Body of pancreas (tissue), 4 donors: ENCODE data around the gene ATXN7. TPM values are rescaled to one million over a fixed set of nuclear protein-coding genes. Genes with fewer than 3 reads are reported as not detected.

Source experiments
- ATAC-seq: fragments of 150-250 bp; one replicate; pipeline ENCODE4 v1.9.1; 2016
- DNase-seq, 4 donors: peaks; one replicate each; pipeline ENCODE4 v3.0.0-alpha.2; 2019
- H3K27ac ChIP-seq, 4 donors: fragments of 200-600 bp; sonication (generic); 1 replicate in 3 of 4; 2 replicates in 1 of 4; pipeline versions ENCODE4 v1.5.1 to v1.6.1; 2016 to 2019; ENCODE audit warnings: mild to moderate bottlenecking in 1 of 4, mixed read lengths in 1 of 4, moderate library complexity in 1 of 4
- H3K27me3 ChIP-seq, 2 donors: fragments of 200-600 bp; sonication (generic); one replicate each; pipeline ENCODE4 v1.6.0; 2016; ENCODE audit warnings: mild to moderate bottlenecking in 1 of 2
- H3K36me3 ChIP-seq, 2 donors: fragments of 200-600 bp; sonication (generic); replicated peaks in 1 of 2; 2 replicates each; pipeline ENCODE4 v1.5.1; 2016; ENCODE audit warnings: low read depth in 2 of 2; ENCODE audit not compliant: insufficient read depth in 1 of 2
- H3K4me1 ChIP-seq: fragments of 200-600 bp; sonication (generic); one replicate; pipeline ENCODE4 v1.6.0; 2016
- H3K4me3 ChIP-seq, 2 donors: fragments of 200-600 bp; sonication (generic); 1 replicate in 1 of 2; 2 replicates in 1 of 2; pipeline ENCODE4 v1.5.1; 2016 to 2019
- H3K9me3 ChIP-seq, 3 donors: fragments of 200-600 bp; sonication (generic); 1 replicate in 2 of 3; 2 replicates in 1 of 3; pipeline ENCODE4 v1.5.1; 2016
- POLR2A ChIP-seq, 3 donors: fragments of 450-650 bp; IDR thresholded peaks; one replicate each; pipeline ENCODE4 v1.6.1; 2016; ENCODE audit warnings: antibody characterized with exemption in 3 of 3, mild to moderate bottlenecking in 2 of 3
- WGBS, 2 donors: methylation state at CpG; one replicate each; pipeline ENCODE4 v1.1.5; 2017; 5-methylcytosine and 5-hydroxymethylcytosine counted together
- intact Hi-C: fragments of 100-400 bp; cut with DNase I; formaldehyde crosslinking; loops from one replicate; pipeline ENCODE4 v1.15.1; 2023
- total RNA-seq, 2 donors: library from RNA; depleted of rRNA; stranded (reverse); fragments of >200 nt; gene quantifications; one replicate each; pipeline ENCODE4 v1.1.0, GENCODE V29; 2016
- TF ChIP-seq, protein P1 (sequence below), 7 experiments: fragments of 450-650 bp in 4 of 7; fragments of 200-600 bp in 3 of 7; sonication (generic) in 3 of 7; IDR thresholded peaks; one replicate each; pipeline ENCODE4 v1.5.1; 2016 to 2019; ENCODE audit warnings: antibody characterized with exemption in 7 of 7

Gene ATXN7
- total RNA-seq, 2 donors from 2014 or later = 36.3 to 43.8 TPM

DNA sequence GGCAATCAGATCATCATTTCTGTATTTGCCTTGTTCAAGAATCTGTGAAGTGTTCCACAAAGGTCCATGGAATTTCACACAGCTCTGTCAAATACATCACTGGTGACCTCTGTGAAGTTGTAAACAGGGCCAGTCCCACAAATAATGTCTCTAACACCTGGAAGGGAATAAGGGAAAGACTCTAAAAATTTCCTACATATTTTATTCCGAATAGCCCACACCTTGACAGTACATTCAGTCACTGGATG lies 44.6 kb upstream of the ATXN7 start, which contains the start of gene C3orf49:
C3orf49 (plus strand) TSS at position 149 of the 248 bp plus-strand sequence. CDS start 173 bp downstream, outside the sequence.
- H3K36me3 ChIP-seq = no peaks in the 10 kb centered on the region
- 95 to 96% methylated on average over 1 of the region's 1 CpG for WGBS, 2 donors
- no peak for DNase-seq

DNA sequence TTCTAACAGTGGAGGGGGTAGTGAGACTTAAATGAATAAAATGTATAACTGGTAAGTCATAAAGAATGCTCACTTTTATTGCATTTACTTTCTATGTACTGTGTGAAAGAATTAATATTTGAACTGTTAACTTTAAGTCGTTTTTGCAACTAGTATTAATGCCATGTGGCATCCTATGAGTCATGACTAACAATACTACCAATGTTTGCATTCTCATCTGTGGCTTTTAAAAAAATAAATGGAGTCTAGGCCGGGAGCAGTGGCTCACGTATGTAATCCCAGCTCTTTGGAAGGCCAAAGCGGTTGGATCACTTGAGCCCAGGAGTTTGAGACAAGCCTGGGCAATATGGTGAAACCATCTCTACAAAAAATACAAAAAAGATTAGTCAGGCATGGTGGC lies 39.4 kb upstream of the ATXN7 start:
- Histone ChIP-seq H3K27ac (no peak overlapping the region), H3K27me3 (no peaks in the 10 kb centered on the region), H3K4me3 (no peak overlapping the region), H3K36me3 (peaks cover 0 to 2% of the 10 kb centered on the region in 2 donors), H3K4me1 (no peaks in the 10 kb centered on the region), H3K9me3 (no peaks in the 10 kb centered on the region)
- DNase-seq (no peak), ATAC-seq (no peak)
- 73 to 77% methylated on average over 4 of the region's 4 CpGs for WGBS, 2 donors
- TF ChIP-seq, protein P1, sequence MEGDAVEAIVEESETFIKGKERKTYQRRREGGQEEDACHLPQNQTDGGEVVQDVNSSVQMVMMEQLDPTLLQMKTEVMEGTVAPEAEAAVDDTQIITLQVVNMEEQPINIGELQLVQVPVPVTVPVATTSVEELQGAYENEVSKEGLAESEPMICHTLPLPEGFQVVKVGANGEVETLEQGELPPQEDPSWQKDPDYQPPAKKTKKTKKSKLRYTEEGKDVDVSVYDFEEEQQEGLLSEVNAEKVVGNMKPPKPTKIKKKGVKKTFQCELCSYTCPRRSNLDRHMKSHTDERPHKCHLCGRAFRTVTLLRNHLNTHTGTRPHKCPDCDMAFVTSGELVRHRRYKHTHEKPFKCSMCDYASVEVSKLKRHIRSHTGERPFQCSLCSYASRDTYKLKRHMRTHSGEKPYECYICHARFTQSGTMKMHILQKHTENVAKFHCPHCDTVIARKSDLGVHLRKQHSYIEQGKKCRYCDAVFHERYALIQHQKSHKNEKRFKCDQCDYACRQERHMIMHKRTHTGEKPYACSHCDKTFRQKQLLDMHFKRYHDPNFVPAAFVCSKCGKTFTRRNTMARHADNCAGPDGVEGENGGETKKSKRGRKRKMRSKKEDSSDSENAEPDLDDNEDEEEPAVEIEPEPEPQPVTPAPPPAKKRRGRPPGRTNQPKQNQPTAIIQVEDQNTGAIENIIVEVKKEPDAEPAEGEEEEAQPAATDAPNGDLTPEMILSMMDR (IDR thresholded peaks at IDR 0.05) = no peak
- no peak for TF ChIP-seq POLR2A (IDR thresholded peaks at IDR 0.05)
- intact Hi-C loops = no loop called here

More for the DNA sequence above, 44.6 kb upstream of the ATXN7 start, which contains the start of gene C3orf49:
- intact Hi-C loops = no loop called here
- Histone ChIP-seq H3K4me3 (no peak within 1 kb of the TSS), H3K27ac (no peak within 1 kb of the TSS), H3K4me1 (peaks cover 4% of the 10 kb centered on the region), H3K9me3 (no peaks in the 10 kb centered on the region), H3K27me3 (no peaks in the 10 kb centered on the region)
- no peak for ATAC-seq
- TF ChIP-seq POLR2A (IDR thresholded peaks at IDR 0.05) = no peak
- TF ChIP-seq, protein P1 (IDR thresholded peaks at IDR 0.05) = no peak

DNA sequence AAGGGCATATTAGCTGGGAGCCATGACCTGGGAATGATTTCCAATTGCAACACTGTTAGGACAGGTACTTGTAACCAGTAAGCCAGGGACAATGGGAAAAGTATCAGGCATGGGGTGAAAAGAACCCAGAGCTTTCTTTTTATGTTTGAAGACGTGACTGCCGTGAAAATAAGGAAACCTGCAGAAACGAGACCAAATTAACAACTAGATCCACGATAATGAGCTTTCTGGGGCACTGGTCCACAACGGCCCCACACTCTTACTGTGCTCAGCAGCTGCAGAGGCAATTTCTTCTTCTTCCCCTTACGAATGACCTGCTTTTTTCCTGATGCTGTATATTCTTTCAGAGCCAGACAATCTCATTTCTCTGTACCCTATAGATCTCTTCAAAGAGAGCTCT lies 33.1 kb upstream of the ATXN7 start:
- intact Hi-C loops = no loop called here
- WGBS, 2 donors = 91 to 93% methylated on average over 6 of the region's 6 CpGs

DNA sequence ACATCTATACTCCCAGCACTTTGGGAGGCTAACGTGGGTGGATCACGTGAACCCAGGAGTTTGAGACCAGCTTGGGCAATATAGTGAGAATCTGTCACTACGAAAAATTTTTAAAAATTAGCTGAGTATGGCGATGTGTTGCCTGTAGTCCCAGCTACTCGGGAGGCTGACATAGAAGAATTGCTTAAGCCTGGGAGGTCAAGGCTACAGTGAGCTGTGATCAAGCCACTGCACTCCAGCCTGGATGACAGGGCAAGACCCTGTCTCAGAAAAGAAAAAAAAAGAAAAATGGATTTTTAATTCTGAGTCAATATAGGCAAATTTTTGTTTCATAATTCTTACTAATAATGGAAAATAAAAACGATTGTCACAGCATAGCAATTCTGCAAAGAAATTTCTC lies 31.3 kb upstream of the ATXN7 start:
- Histone ChIP-seq H3K27me3 (no peaks in the 10 kb centered on the region), H3K27ac (no peak overlapping the region), H3K9me3 (no peaks in the 10 kb centered on the region), H3K4me1 (no peaks in the 10 kb centered on the region), H3K36me3 (peaks cover 0 to 7% of the 10 kb centered on the region in 2 donors), H3K4me3 (no peak overlapping the region)
- ATAC-seq (no peak), DNase-seq (no peak)
- WGBS, 2 donors = 79 to 84% methylated on average over 6 of the region's 6 CpGs
- intact Hi-C loops = no loop called here
- TF ChIP-seq POLR2A (IDR thresholded peaks at IDR 0.05) = no peak
- TF ChIP-seq, protein P1 (IDR thresholded peaks at IDR 0.05) = no peak

More for the DNA sequence above, 33.1 kb upstream of the ATXN7 start:
- Histone ChIP-seq H3K27me3 (no peaks in the 10 kb centered on the region), H3K4me3 (no peak overlapping the region), H3K9me3 (no peaks in the 10 kb centered on the region), H3K27ac (no peak overlapping the region), H3K36me3 (peaks cover 0 to 7% of the 10 kb centered on the region in 2 donors), H3K4me1 (no peaks in the 10 kb centered on the region)
- ATAC-seq (no peak), DNase-seq (no peak)
- no peak for TF ChIP-seq POLR2A (IDR thresholded peaks at IDR 0.05)
- TF ChIP-seq, protein P1 (IDR thresholded peaks at IDR 0.05) = no peak

DNA sequence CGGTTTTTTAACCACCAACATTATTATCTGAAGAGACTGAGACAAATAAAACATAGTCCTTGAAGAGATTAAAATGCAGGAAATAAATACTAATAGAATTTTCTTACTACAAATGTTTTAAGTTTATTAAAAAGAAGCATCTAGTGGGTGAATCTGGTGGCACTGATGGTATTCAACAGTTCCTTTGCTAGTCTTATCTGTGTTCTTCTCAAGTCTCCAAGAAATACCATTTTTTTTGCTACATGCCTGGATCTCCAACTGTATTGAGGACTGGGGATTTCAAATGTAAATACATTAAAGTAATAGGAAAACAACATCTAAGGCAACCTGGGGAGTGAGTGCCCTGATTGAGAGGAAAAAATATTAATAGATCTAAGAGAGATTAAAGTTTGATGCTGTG lies 22.0 kb upstream of the ATXN7 start:
- ATAC-seq (no peak), DNase-seq (no peak)
- 0 to 32% methylated on average over 1 of the region's 1 CpG for WGBS, 2 donors
- H3K4me1 ChIP-seq = no peaks in the 10 kb centered on the region
- H3K9me3 ChIP-seq = no peaks in the 10 kb centered on the region
- TF ChIP-seq POLR2A (IDR thresholded peaks at IDR 0.05) = no peak
- TF ChIP-seq, protein P1 (IDR thresholded peaks at IDR 0.05) = no peak
- no peaks in the 10 kb centered on the region for H3K27me3 ChIP-seq
- no peak overlapping the region for H3K27ac ChIP-seq
- intact Hi-C loops = no loop called here
- no peaks in the 10 kb centered on the region for H3K36me3 ChIP-seq
- H3K4me3 ChIP-seq = no peak overlapping the region
